Measurements from ENCODE around the gene SAMD4A.

Gene SAMD4A

GRCh38 chr14:54807881-54808280 lies 241.0 kb downstream of the SAMD4A start:
- no peak for DNase-seq

GRCh38 chr14:54808326-54809161 lies 241.6 kb downstream of the SAMD4A start:
- no peak for DNase-seq

GRCh38 chr14:54809767-54810166 lies 242.8 kb downstream of the SAMD4A start:
- no peak for DNase-seq

- no peak for DNase-seq
These were observed 245.7 kb downstream of the SAMD4A start for GRCh38 chr14:54812617-54813016.

- no peak for DNase-seq
These were observed 246.2 kb downstream of the SAMD4A start for GRCh38 chr14:54813081-54813480.

- DNase-seq = no peak
These were observed 247.1 kb downstream of the SAMD4A start for GRCh38 chr14:54814076-54814475.

GRCh38 chr14:54815016-54815415 lies 248.1 kb downstream of the SAMD4A start:
- no peak for DNase-seq

GRCh38 chr14:54815515-54815914 lies 248.6 kb downstream of the SAMD4A start:
- DNase-seq = no peak

GRCh38 chr14:54816450-54816849 lies 249.5 kb downstream of the SAMD4A start:
- DNase-seq = no peak

GRCh38 chr14:54817506-54817905 lies 250.6 kb downstream of the SAMD4A start:
- DNase-seq = no peak

- DNase-seq = no peak
These were observed 251.5 kb downstream of the SAMD4A start for GRCh38 chr14:54818201-54819133.

GRCh38 chr14:54822685-54823084 lies 255.8 kb downstream of the SAMD4A start:
- DNase-seq = no peak

- DNase-seq = no peak
These were observed 257.0 kb downstream of the SAMD4A start for GRCh38 chr14:54823757-54824549.

GRCh38 chr14:54828037-54828436 lies 261.1 kb downstream of the SAMD4A start:
- no peak for DNase-seq

- DNase-seq = no peak
These were observed 262.7 kb downstream of the SAMD4A start for GRCh38 chr14:54829486-54830224.

GRCh38 chr14:54830650-54831049 lies 263.7 kb downstream of the SAMD4A start:
- DNase-seq = no peak

- no peak for DNase-seq
These were observed 267.2 kb downstream of the SAMD4A start for GRCh38 chr14:54834081-54834480.

- DNase-seq = no peak
These were observed 267.8 kb downstream of the SAMD4A start for GRCh38 chr14:54834727-54835126.

GRCh38 chr14:54836231-54836630 lies 269.3 kb downstream of the SAMD4A start:
- no peak for DNase-seq

- DNase-seq = no peak
These were observed 270.7 kb downstream of the SAMD4A start for GRCh38 chr14:54837508-54838149.

GRCh38 chr14:54838931-54839512 lies 272.1 kb downstream of the SAMD4A start:
- no peak for DNase-seq
